RCC 7860 (cell line): Measurements from ENCODE around the gene ASGR1.
"Not testable (repeated sequence)": the region's sequence is repeated elsewhere in the genome, so short reads cannot be mapped to it uniquely, and the experiment has no call there.

ENCODE experiments used
- DNase-seq: peaks from one replicate; pipeline ENCODE4 v3.0.0-alpha.2; 2015; ENCODE audit warnings: low spot score
- FAIRE-seq: peaks from 2 replicates; lab custom pipeline; 2012; peaks lifted over from hg19 to GRCh38; lab: Jason Lieb, UNC

The ASGR1 gene

DNA sequence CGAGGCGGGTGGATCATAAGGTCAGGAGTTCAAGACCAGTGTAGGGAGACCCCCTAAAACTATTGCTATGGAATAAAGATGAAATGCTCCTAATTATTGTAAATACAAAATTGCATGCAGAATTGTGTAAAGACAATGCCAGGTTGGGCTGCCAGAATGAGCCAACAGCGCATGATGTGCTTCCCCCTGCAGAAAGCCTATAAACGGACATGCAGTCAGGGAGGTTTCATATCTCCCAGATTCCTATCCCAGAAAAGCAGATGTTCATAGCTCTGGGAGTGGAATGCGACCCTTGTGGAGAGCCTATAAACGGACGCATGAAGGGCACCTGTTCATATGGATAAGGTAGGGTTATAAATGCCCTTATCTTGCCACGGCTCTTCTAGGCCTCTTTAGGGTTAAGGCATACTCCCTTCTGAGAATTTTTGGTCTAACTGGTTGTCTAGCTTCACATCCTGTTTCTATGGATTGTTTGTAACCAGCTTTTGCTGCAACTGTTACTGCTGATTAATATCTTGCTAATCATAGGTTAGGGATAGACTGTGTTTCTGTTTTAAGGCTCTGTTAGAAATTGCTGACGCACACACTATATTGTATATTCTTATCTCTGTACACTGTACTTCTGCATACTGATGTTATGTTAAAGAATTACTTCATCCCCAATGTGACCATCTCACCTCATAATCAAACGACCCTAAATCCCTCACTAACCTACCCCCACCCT lies 10.2 kb downstream of the ASGR1 start:
- not testable (repeated sequence) for FAIRE-seq, DNase-seq

GRCh38 chr17:7167832-7168231 lies 11.3 kb downstream of the ASGR1 start:
- DNase-seq (no peak), FAIRE-seq (no peak)

DNA sequence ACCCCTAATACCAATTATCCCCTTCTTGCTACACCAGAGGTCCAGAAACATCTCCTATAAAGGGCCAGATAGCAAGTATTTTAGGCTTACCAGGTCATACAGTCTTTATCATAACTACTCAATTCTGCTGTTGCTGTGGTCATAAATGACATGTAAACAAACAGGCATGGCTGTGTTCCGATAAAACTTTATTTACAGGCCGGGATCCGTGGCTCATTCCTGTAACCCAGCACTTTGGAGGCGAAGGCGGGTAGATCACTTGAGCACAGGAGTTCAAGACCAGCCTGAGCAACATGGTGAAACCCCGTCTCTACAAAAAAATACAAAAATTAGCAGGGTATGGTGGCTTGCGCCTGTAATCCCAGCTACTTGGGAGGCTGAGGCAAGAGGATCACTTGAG lies 12.3 kb downstream of the ASGR1 start:
- no peak for FAIRE-seq
- DNase-seq = no peak

- FAIRE-seq, DNase-seq: not testable (repeated sequence)
Observed at GRCh38 chr17:7159571-7159970, 19.6 kb downstream of the ASGR1 start.

GRCh38 chr17:7158424-7158823 lies 20.7 kb downstream of the ASGR1 start:
- not testable (repeated sequence) for FAIRE-seq, DNase-seq

DNA sequence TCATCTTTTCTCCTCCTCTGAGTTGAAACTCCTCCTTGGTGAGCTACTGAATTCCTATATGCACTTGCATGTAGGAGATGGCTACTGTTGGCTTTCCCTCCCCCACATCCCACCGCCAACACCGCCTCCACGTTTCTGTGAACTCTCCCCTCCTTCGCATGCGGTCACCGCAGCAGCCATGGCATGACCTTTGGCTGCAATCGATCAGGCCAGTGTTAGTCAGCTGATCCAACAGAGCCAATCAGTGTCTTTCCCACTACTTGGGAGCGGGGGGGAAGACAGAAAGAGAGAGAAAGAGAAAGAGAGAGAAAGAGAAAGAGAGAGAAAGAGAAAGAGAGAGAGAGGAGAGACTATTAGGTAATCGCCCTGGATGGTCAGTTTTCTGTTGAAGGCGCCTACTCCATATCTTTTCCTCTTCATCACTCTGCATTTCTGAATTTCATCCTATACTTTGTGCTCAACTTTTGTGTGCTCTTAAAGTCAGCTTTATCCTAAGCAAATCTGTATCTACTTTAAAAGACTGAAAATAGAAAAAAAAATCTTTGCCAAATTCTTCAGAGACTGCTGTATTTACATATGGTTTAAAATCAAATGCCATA lies 22.7 kb downstream of the ASGR1 start:
- no peak for FAIRE-seq
- no peak for DNase-seq

DNA sequence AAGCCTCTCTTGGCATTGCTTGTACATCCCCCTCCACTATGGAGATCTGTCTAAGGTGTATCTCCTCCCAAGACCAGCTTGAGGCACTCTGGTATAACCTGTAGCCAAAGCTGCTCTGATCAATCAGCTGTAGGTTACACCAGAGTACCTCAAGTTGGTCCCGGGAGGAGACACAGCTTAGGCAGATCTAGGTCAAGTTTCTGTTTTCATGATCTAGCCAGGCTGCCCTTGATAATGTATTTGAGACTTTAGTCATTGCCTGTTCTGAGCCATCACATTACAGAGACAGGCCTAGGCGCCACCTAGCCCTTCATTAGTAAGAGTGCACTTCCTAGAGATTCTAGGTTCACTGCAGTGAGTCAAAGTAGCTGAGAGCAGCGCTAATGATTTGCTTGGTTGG lies 31.4 kb downstream of the ASGR1 start:
- DNase-seq (no peak), FAIRE-seq (no peak)

DNA sequence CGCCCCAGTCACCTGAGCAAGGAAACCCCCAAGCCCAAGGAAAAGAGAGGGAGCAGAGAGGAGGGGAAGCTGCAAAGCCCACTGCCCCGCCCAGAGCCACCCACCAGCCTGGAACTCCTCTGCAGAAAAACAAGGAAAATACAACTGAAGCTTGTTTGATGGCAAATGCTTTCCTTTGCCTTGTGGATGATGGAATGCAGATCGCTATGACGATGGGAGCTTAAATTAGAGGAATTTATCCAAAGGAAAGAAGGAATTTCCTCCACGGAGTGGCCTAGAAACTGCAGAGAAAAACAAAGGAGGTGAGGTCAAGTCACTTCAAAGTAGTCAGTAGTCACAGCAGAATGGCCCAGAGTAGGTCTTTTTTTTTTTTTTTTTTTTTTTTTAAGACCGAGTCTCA lies 33.1 kb downstream of the ASGR1 start:
- DNase-seq (no peak), FAIRE-seq (no peak)

DNA sequence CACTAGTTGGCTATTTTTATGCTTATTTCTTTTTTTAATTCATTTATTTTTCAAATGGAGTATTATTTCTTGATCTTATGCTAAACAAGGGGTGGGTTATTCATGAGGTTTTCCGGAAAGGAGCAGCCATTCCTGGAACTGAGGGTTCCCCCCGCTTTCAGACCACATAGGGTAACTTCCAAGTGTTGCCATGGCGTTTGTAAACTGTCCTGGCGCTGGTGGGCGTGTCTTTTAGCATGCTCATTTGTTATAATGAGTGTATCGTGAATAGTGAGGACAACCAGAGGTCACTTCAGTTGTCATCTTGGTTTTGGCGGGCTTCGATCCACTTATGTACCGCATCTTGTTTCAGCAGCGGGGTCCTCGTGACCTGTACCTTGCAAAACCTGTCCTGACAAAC lies 35.0 kb downstream of the ASGR1 start:
- no peak for DNase-seq

DNA sequence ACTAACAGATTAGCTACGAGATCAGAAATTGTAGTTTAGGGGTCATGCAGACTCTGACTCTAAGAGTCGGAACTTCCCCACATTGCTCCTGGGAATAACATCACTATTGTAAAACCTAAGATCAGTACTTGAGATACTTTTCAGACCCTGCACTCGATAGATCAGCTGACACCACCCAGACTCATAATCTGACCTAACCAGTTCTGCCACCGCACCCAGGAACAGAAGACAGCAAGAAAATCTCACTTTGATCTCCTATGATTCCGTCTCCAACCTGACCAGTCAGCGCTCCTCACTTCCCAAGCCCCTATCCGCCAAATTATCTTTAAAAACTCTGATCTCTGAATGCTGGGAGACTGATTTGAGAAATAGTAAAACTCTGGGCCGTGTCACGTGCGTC lies 37.3 kb downstream of the ASGR1 start:
- no peak for FAIRE-seq
- no peak for DNase-seq

More for the DNA sequence above, 35.0 kb downstream of the ASGR1 start:
- FAIRE-seq = no peak

DNA sequence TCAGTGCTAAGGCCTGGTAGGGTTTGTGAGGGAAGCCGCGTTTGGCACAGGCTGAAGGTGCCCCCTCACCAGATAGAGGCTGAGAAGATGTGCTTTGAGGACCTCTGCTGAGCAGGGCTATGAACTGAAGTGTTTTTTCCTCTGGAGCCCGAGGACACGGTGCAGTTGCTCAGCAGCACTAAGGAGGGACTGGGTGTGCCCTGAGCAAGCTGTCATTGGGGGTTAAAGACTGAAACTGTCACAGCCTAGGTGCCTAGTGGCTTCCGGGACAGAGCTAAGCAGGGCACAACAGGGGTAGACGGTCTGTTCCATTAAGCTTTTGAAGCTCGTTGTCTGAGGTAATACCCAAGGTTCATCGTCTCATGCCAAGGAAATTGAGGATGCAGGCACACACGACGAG lies 39.8 kb downstream of the ASGR1 start:
- no peak for DNase-seq

DNA sequence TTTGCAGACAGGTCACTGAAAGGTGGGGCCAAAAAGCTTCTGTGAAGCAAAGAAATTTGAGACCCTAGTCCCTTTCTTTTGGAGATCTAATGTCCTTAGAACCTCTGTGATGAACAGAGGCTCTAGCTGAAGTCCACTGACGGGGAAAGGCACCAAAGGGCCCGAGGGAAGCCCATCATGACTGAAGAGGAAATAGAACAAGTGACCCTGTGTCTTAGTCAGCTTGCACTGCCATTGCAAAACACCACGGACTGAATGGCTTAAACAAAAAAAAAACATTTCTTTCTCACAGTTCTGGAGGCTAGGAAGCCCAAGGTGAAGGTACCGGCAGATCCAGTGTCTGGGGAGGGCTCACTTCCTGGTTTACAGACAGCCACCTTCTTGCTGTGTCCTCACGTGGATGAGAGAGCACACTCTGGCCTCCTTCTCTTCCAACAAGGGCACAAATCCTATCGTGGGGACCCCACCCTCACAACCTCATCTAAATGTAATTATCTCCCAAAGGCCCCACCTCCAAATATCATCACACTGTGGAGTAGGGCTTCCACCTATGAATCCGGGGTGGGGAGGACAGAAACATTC lies 40.3 kb downstream of the ASGR1 start:
- FAIRE-seq = no peak
- no peak for DNase-seq

More for the DNA sequence above, 39.8 kb downstream of the ASGR1 start:
- FAIRE-seq = no peak

DNA sequence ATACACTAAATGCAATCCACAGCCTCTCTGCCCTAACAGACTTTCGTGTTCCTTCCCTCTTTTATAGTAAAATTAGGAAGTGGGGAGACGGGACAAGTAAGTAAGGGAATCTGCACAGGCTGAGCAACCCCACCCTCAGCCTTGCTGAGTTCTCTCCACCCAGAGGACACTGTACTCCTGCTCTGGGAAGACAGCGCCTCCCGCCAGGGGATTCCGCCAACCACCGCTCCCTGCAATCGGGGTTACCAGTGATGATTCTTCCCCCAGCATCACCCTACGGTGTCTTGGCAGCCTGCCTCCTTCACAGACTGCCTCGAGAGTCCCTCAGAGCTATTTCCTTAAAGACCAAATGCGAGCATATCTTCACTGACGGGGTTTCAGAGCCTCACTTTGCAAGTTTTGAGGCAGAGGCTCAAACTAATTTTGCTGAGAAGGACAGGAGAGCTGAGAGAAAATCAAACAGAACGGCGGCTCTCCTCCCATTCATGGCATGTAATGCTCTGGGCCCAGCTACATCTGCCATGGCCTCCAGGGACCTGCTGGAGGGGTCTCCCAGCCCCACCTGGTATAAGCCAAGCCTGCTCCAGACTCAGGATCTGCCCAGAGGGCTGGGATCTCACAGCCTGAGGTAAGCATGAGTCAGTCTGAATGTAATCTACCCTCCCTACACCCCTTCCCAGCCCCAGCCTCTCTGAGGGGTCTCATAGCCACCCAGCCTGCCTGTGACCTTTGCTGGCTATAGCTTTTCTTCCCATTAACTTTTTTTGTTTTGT lies 41.8 kb downstream of the ASGR1 start:
- no peak for DNase-seq
- FAIRE-seq = no peak

DNA sequence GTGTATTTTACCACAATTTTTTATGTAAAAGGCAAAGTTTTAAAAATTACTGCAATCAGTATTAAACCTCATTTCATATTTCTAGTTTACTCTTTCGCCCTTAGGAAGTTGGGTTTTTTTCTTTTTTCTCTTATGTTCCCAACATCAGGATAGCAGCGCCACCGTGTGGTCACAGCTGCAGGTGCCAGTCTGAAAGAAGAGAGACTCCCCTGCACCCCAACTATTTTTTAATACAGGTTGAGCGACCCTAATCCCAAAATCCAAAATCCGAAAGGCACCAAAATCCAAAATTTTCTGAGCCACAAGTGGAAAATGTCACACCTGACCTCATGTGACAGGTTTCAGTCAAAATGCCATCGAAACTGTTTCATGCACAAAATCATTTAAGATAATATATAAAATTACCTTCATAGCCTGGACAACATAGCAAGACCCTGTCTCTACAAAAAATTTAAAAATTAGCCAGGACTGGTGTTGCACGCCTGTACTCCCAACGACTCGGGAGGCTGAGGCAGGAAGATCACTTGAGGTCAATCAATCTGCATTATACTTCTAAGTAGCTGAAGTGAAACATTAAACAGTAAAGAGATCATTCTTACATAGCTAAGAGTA lies 42.8 kb downstream of the ASGR1 start:
- peak; percentile 22 for FAIRE-seq
- DNase-seq = peak; percentile 18

- FAIRE-seq = no peak
- no peak for DNase-seq
Observed at GRCh38 chr17:7133916-7134315, 45.3 kb downstream of the ASGR1 start.

DNA sequence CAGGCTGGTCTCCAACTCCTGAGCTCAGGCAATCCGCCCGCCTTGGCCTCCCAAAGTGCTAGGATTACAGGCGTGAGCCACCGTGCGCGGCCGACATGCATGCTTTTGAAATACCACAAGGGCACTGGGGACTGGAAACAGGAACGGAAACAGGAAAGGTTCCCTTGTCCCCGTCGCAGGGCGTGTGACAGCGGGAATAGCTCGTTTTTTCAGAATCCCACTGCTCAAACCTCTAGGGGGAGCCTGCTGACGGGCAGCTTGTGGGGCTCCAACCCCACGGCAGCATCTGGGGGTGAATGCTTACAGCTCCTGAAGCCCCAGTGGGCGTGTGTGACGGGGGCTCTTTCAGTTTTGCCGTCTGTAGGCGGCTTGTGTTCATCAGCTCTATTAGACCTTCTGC lies 45.7 kb downstream of the ASGR1 start:
- FAIRE-seq (no peak), DNase-seq (no peak)

DNA sequence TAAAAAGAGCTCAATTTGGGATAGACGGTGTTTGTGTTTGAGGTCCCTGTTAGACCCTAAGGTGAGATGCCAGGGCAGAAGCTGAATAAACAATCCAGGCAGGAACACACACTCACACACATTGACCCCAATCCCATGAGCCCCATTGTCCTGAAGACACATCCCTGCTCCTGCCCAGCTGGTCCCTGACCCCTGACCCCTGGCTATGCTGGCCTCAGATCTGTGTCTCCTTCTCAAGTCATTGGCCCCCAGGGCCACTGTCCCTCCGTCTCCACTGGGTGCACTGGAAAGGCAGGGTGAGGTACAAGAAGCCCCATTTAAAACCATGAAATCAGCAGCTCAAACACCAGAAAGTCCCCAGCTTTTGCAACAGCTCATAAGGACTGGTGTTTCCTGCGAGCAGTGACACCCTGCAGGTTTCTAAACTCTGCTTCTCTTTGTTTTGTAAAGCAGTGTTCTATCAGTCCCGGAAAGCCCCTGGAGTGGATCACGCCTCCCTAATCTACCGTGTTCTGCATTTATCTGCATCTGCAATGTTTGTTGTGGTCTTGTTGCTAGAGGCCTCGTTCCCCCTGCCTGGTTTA lies 46.6 kb downstream of the ASGR1 start:
- DNase-seq (no peak), FAIRE-seq (no peak)

DNA sequence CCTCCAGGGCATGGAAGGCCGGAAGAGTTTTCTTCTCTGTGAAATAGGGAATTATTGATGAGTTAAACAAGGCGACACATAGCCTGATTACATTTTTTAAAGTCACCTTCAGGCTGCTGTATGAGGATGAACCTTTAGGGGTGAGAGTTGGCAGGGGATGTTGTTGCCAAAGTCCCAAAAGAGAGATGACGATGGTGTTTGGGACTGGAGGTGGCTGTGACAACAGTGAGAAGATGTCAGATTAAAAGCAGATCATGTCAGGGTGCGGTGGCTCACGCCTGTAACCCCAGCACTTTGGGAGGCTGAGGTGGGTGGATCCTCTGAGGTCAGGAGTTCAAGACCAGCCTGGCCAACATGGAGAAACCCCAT lies 47.8 kb downstream of the ASGR1 start:
- DNase-seq (no peak), FAIRE-seq (no peak)

- FAIRE-seq (no peak), DNase-seq (no peak)
Observed at GRCh38 chr17:7130621-7131422, 48.3 kb downstream of the ASGR1 start.

GRCh38 chr17:7129311-7129710 lies 49.9 kb downstream of the ASGR1 start:
- no peak for FAIRE-seq
- DNase-seq = no peak
